ENCODE data around the gene BDKRB2.

GRCh38 chr14:96192975-96193805 is 11.4 kb upstream of the BDKRB2 start:
- TF ChIP-seq, protein P1, sequence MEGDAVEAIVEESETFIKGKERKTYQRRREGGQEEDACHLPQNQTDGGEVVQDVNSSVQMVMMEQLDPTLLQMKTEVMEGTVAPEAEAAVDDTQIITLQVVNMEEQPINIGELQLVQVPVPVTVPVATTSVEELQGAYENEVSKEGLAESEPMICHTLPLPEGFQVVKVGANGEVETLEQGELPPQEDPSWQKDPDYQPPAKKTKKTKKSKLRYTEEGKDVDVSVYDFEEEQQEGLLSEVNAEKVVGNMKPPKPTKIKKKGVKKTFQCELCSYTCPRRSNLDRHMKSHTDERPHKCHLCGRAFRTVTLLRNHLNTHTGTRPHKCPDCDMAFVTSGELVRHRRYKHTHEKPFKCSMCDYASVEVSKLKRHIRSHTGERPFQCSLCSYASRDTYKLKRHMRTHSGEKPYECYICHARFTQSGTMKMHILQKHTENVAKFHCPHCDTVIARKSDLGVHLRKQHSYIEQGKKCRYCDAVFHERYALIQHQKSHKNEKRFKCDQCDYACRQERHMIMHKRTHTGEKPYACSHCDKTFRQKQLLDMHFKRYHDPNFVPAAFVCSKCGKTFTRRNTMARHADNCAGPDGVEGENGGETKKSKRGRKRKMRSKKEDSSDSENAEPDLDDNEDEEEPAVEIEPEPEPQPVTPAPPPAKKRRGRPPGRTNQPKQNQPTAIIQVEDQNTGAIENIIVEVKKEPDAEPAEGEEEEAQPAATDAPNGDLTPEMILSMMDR (conservative IDR thresholded peaks at IDR 0.05) = no peak
- no peak for TF ChIP-seq ZFX (IDR thresholded peaks at IDR 0.05)

Data from C4-2B (cell line).